H9 (cell line): ENCODE data around the gene MTA2. TPM values are rescaled to one million over a fixed set of nuclear protein-coding genes. Genes with fewer than 3 reads are reported as not detected.

Experiments used
- DNase-seq: peaks from one replicate; pipeline ENCODE4 v3.0.0-alpha.2; 2017
- H2AFZ ChIP-seq: one replicate; pipeline ENCODE4 v1.6.1; 2013; ENCODE audit warnings: mild to moderate bottlenecking, low read length, control low read depth, moderate library complexity
- H2AK5ac ChIP-seq: 2 replicates; pipeline ENCODE4 v1.6.1; 2013; ENCODE audit warnings: low read length, control low read depth, mixed read lengths; ENCODE audit not compliant: insufficient read length
- H2BK120ac ChIP-seq: one replicate; pipeline ENCODE4 v1.6.1; 2013; ENCODE audit warnings: low read depth, mild to moderate bottlenecking, low read length, control low read depth, inconsistent platforms; ENCODE audit not compliant: poor library complexity, severe bottlenecking
- H2BK12ac ChIP-seq: 2 replicates; pipeline ENCODE4 v1.6.1; 2013; ENCODE audit warnings: low read length, control low read depth, mixed read lengths, low read depth; ENCODE audit not compliant: insufficient read length
- H2BK15ac ChIP-seq: 2 replicates; pipeline ENCODE4 v1.6.1; 2013; ENCODE audit warnings: low read depth, low read length, control low read depth
- H2BK20ac ChIP-seq: one replicate; pipeline ENCODE4 v1.6.1; 2013; ENCODE audit warnings: low read depth, mild to moderate bottlenecking, low read length, control low read depth, inconsistent platforms; ENCODE audit not compliant: poor library complexity, severe bottlenecking
- H2BK5ac ChIP-seq: 2 replicates; pipeline ENCODE4 v1.6.1; 2013; ENCODE audit warnings: low read length, control low read depth, mixed read lengths; ENCODE audit not compliant: insufficient read length
- H3K14ac ChIP-seq: 2 replicates; pipeline ENCODE4 v1.6.1; 2013; ENCODE audit warnings: low read length, control low read depth; ENCODE audit not compliant: insufficient read depth
- H3K18ac ChIP-seq: 2 replicates; pipeline ENCODE4 v1.6.1; 2013; ENCODE audit warnings: low read depth, mild to moderate bottlenecking, mixed read lengths, low read length, control low read depth; ENCODE audit not compliant: insufficient read length
- H3K23ac ChIP-seq: 2 replicates; pipeline ENCODE4 v1.6.1; 2013; ENCODE audit warnings: low read length, control low read depth, mixed read lengths, low read depth; ENCODE audit not compliant: insufficient read length
- H3K23me2 ChIP-seq: 2 replicates; pipeline ENCODE4 v1.6.1; 2013; ENCODE audit warnings: low read depth, mild to moderate bottlenecking, mixed read lengths, low read length, control low read depth; ENCODE audit not compliant: insufficient read length, poor library complexity, severe bottlenecking
- H3K27ac ChIP-seq: 2 replicates; pipeline ENCODE4 v1.5.1; 2013; ENCODE audit warnings: low read length, control low read depth, mixed read lengths, low read depth; ENCODE audit not compliant: insufficient read length
- H3K27me3 ChIP-seq: 2 replicates; pipeline ENCODE4 v1.6.1; 2013; ENCODE audit warnings: low read length, control low read depth, inconsistent platforms; ENCODE audit not compliant: insufficient read depth
- H3K4ac ChIP-seq: 2 replicates; pipeline ENCODE4 v1.6.1; 2013; ENCODE audit warnings: low read depth, mild to moderate bottlenecking, control low read depth, inconsistent platforms, low read length, moderate library complexity
- H3K4me1 ChIP-seq: 2 replicates; pipeline ENCODE4 v1.6.1; 2013; ENCODE audit warnings: low read length, control low read depth, inconsistent platforms; ENCODE audit not compliant: insufficient read depth
- H3K4me2 ChIP-seq: 2 replicates; pipeline ENCODE4 v1.6.1; 2013; ENCODE audit warnings: low read length, control low read depth, mixed read lengths; ENCODE audit not compliant: insufficient read length, insufficient read depth
- H3K56ac ChIP-seq: 2 replicates; pipeline ENCODE4 v1.6.1; 2013; ENCODE audit warnings: low read depth, mild to moderate bottlenecking, mixed read lengths, low read length, control low read depth; ENCODE audit not compliant: insufficient read length
- H3K79me1 ChIP-seq: 2 replicates; pipeline ENCODE4 v1.6.1; 2013; ENCODE audit warnings: low read depth, mild to moderate bottlenecking, moderate library complexity, low read length, control low read depth, inconsistent platforms; ENCODE audit not compliant: insufficient read depth, poor library complexity, severe bottlenecking
- H3K79me2 ChIP-seq: 2 replicates; pipeline ENCODE4 v1.6.1; 2013; ENCODE audit warnings: low read length, control low read depth, inconsistent platforms; ENCODE audit not compliant: insufficient read depth
- H3K9ac ChIP-seq: 2 replicates; pipeline ENCODE4 v1.6.1; 2013; ENCODE audit warnings: low read length, control low read depth, mixed read lengths; ENCODE audit not compliant: insufficient read length; ENCODE audit errors: extremely low read depth
- H3K9me3 ChIP-seq: one replicate; pipeline ENCODE4 v1.6.1; 2013; ENCODE audit warnings: low read depth, low read length, inconsistent platforms; ENCODE audit not compliant: control insufficient read depth
- H3T11ph ChIP-seq: one replicate; pipeline ENCODE4 v1.6.1; 2013; ENCODE audit warnings: mild to moderate bottlenecking, low read length, control low read depth, inconsistent platforms
- H4K20me1 ChIP-seq: one replicate; pipeline ENCODE4 v1.6.1; 2013; ENCODE audit not compliant: control insufficient read depth, insufficient read length, insufficient read depth
- H4K5ac ChIP-seq: 2 replicates; pipeline ENCODE4 v1.6.1; 2013; ENCODE audit warnings: low read depth, mild to moderate bottlenecking, mixed read lengths, low read length, control low read depth; ENCODE audit not compliant: insufficient read length
- H4K8ac ChIP-seq: replicated peaks from 2 replicates; pipeline ENCODE4 v1.6.1; 2013; ENCODE audit warnings: low read length, control low read depth, mixed read lengths, low read depth; ENCODE audit not compliant: insufficient read length
- H4K91ac ChIP-seq: 2 replicates; pipeline ENCODE4 v1.6.1; 2013; ENCODE audit warnings: low read depth, mild to moderate bottlenecking, moderate library complexity, mixed read lengths, low read length, control low read depth; ENCODE audit not compliant: insufficient read length
- H3K27ac Mint-ChIP-seq, 3 experiments: 2 replicates in 2 of 3; 3 replicates in 1 of 3; pipeline ENCODE4 v1.8.0; 2020 to 2021; ENCODE audit warnings: mixed read lengths in 3 of 3, mild to moderate bottlenecking in 1 of 3, moderate library complexity in 1 of 3
- H3K27me3 Mint-ChIP-seq: 2 replicates; pipeline ENCODE4 v1.8.0; 2021; ENCODE audit warnings: low read depth, mild to moderate bottlenecking, moderate library complexity, mixed read lengths
- H3K36me3 Mint-ChIP-seq, 3 experiments: 2 replicates in 2 of 3; 3 replicates in 1 of 3; pipeline ENCODE4 v1.8.0; 2020 to 2021; ENCODE audit warnings: low read depth in 3 of 3, mixed read lengths in 3 of 3; ENCODE audit not compliant: insufficient read depth in 1 of 3
- H3K4me1 Mint-ChIP-seq, 2 experiments: 2 replicates each; pipeline ENCODE4 v1.8.0; 2020; ENCODE audit warnings: mixed read lengths in 2 of 2
- H3K4me3 Mint-ChIP-seq, 2 experiments: 2 replicates in 1 of 2; 3 replicates in 1 of 2; pipeline ENCODE4 v1.8.0; 2020 to 2021; ENCODE audit warnings: mild to moderate bottlenecking in 2 of 2, mixed read lengths in 2 of 2, moderate library complexity in 1 of 2
- H3K9me3 Mint-ChIP-seq, 2 experiments: 2 replicates in 1 of 2; 3 replicates in 1 of 2; pipeline ENCODE4 v1.8.0; 2020; ENCODE audit warnings: mild to moderate bottlenecking in 2 of 2, mixed read lengths in 2 of 2, moderate library complexity in 1 of 2
- CTCF ChIP-seq: fragments of 200-600 bp; sonication (generic); conservative IDR thresholded peaks from 3 replicates; pipeline ENCODE4 v1.8.0; 2021; ENCODE audit warnings: antibody characterized with exemption, mild to moderate bottlenecking
- WGBS: extraction: QIAGEN DNeasy Blood & Tissue Kit; methylation state at CpG from one replicate; pipeline ENCODE4 v1.1.7; 2013; ENCODE audit warnings: missing lambda C conversion rate, low lambda C conversion rate, mixed read lengths; ENCODE audit not compliant: insufficient read length; ENCODE audit errors: extremely low coverage; 5-methylcytosine and 5-hydroxymethylcytosine counted together
- total RNA-seq: library from RNA; stranded (reverse); gene quantifications from 2 replicates; pipeline ENCODE4 v1.2.1, GENCODE V29; 2021

MTA2 gene
- total RNA-seq, 1 experiment from 2014 or later = 143 TPM

GRCh38 chr11:62544581-62545436 is 56.9 kb downstream of the MTA2 start:
- Histone ChIP-seq H3K23me2 (peaks cover 26% of the 10 kb centered on the region), H3K4me1 (no peaks in the 10 kb centered on the region; the same call in 1 of the 2 replicates), H3K18ac (peak overlapping the region; percentile 24), H2AFZ (no peak overlapping the region), H3K9me3 (no peaks in the 10 kb centered on the region), H3K27ac (no peak overlapping the region), H3K79me1 (no peaks in the 10 kb centered on the region), H3K56ac (no peak overlapping the region), H3K9ac (no peak overlapping the region), H3K27me3 (peaks cover 53% of the 10 kb centered on the region), H2BK20ac (no peak overlapping the region), H2AK5ac (no peak overlapping the region), H3K4ac (no peak overlapping the region), H3K14ac (peak overlapping the region; percentile 33; the same call in 1 of the 2 replicates), H2BK15ac (no peak overlapping the region), H4K20me1 (peaks cover 2% of the 10 kb centered on the region), H3K79me2 (no peaks in the 10 kb centered on the region), H2BK5ac (no peak overlapping the region), H3K4me2 (peak overlapping the region; percentile 66), H3T11ph (no peak overlapping the region), H4K5ac (no peak overlapping the region), H2BK120ac (no peak overlapping the region), H3K23ac (no peak overlapping the region), H4K91ac (no peak overlapping the region), H2BK12ac (no peak overlapping the region), H4K8ac (no peak overlapping the region)
- peaks cover 80% of the 10 kb centered on the region for H3K27me3 Mint-ChIP-seq
- H3K4me3 Mint-ChIP-seq = peak overlapping the region; percentile 81 to 92
- WGBS = no CpG with 5 or more reads among the region's 32 CpGs
- H3K27ac Mint-ChIP-seq = peak overlapping the region in 1 of 3 experiments; percentile 49; a peak in 1 of 7 replicates
- no peak for DNase-seq
- no peaks in the 10 kb centered on the region; a peak in 2 of 5 replicates for H3K9me3 Mint-ChIP-seq
- peaks cover 35 to 59% of the 10 kb centered on the region in 2 experiments for H3K4me1 Mint-ChIP-seq
- no peak for TF ChIP-seq CTCF
- no peaks in the 10 kb centered on the region; a peak in 1 of 7 replicates for H3K36me3 Mint-ChIP-seq
